Limb (tissue), 2 donors: ENCODE results near the gene MRPS30.
"Not testable (repeated sequence)": the region's sequence is repeated elsewhere in the genome, so short reads cannot be mapped to it uniquely, and the experiment has no call there.

Experiments
- DNase-seq, 2 donors: peaks; one replicate each; pipeline ENCODE4 v3.0.0-alpha.2; 2016; ENCODE audit errors: extremely low spot score in 2 of 2

Gene MRPS30

DNA sequence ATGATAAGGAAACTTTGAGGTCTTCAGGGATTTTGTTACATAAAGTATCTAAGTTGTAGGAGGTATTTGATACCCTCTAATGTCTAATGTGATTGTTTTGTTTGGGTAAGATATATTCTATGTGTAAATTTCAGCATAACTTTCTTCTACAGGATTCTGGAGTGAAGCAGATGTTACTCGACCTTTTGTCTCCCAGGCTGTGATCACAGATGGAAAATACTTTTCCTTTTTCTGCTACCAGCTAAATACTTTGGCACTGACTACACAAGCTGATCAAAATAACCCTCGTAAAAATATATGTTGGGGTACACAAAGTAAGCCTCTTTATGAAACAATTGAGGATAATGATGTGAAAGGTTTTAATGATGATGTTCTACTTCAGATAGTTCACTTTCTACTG lies 6.0 kb downstream of the MRPS30 start:
- DNase-seq: no peak

DNA sequence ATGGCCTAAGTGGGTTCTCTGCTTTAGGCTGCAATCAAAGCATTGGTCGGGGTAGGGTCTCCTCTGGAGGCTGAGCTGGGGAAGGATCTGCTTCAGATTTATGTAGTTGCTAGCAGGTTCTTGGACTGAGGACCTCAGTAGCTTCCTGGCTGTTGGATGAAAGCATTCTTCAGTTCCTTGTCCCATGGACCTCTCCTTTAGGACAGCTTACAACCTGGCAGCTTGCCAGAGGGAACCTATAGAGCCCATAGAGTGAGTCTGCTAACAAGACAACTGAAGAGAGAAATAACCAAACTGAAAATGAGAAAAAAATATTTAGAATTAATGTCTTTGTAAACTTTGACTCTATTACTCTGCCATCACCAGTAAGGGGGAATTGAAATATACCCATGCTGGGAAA lies 12.4 kb downstream of the MRPS30 start:
- DNase-seq: no peak

- not testable (repeated sequence) for DNase-seq
Observed at GRCh38 chr5:44824662-44825061, 15.9 kb downstream of the MRPS30 start.

DNA sequence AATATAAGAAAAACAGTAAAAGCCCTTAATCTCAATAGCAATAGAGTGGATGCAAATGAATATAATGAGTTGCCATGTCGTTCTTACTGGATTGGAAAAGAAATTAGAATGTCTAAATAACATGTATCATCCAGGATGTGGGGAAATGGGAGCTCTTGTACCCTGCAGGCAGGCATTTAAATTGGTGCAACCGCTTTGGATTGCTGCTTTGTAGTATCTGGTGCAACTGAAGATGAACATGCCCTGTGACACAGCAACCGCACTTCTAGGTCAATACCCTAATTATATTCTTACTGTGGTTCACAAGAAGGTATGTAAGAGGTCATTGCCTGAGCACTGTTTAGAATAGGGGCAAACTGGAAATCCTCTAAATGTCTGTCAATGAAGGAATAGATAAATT lies 18.9 kb downstream of the MRPS30 start:
- no peak for DNase-seq

DNA sequence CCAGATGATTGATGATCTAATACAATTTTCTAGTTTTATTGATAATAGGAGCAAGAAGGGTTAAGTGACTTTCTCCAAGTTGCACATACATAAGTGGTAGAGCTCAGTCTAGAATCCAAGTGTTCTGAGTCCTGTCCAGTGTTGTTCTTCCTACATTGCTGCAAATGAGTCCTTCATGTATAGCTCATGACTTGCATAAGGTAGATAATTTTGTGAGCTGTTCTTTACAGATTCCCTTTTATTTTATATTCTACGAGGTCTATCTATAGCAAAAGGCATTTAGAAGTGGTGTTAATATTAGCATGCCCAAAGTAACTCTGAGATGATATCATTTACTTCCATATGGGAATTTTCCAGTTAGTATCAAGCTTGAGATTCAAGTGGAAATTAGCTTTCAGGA lies 20.0 kb downstream of the MRPS30 start:
- no peak for DNase-seq

GRCh38 chr5:44830951-44831350 lies 22.2 kb downstream of the MRPS30 start:
- DNase-seq: no peak

DNA sequence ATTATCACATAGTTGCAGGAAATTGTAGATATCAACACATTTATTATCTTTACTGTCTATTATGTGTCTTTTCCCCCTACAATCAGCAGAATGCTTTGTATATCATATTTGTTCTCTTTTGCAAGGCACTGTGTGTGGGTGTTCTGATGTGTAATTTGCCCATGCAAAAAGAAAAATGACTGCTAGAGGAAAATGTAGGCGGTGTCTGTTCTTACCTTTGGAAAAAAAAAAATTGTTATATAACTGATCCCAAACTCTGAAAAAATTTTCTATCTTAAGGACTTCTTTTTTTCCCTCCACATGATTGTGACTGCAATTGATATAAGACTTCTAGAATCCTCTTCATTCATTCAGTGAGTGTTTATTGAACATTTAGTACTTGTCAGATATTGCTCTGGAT lies 24.5 kb downstream of the MRPS30 start:
- DNase-seq: no peak

GRCh38 chr5:44835693-44836092 lies 26.9 kb downstream of the MRPS30 start:
- no peak for DNase-seq

DNA sequence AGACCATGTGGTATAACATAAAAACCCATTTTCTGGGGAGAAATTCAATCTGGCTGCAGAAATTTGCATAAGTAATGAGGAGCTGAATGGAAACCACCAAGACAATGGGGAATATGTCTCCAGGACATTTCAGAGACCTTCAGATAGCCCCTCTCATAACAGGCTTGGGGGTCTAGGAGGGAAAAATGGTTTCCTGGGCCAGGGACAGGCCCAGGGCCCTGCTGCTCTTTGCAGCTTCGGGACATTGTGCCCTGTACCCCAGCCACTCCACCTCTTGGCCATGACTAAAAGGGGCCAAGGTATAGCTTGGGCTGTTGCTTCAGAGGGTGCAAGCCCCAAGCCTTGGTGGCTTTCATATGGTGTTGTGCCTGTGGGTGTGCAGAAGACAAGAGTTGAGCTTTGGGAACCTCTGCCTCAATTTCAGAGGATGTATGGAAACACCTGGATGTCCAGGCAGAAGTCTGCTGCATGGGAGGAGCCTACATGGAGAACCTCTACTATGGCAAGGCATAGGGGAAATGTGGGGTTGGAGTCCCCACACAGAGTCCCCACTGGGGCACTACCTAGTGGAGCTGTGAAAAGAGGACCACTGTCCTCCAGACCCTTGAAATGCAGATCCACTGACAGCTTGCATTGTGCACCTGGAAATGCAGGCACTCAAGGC lies 30.4 kb downstream of the MRPS30 start:
- no peak for DNase-seq

- no peak for DNase-seq
Observed at GRCh38 chr5:44842496-44843282, 33.9 kb downstream of the MRPS30 start.

DNA sequence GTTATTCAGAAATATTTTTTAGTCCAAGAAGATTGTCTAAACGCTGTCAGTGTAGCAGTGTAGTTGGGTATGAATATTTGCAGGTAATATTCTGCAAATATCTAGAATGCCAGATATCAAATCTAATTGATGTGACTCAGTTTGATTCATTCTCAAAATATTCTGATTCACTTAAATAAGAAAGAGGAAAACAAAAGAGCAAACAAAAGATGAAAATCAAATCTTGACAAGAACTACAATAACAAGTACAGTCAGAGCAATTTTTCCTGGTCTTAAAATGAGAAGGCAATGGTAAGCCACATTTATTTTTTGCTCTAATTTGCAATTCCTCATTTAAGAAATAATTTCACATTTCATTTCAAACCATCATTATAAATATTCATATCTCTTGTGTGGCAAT lies 36.0 kb downstream of the MRPS30 start:
- no peak for DNase-seq

DNA sequence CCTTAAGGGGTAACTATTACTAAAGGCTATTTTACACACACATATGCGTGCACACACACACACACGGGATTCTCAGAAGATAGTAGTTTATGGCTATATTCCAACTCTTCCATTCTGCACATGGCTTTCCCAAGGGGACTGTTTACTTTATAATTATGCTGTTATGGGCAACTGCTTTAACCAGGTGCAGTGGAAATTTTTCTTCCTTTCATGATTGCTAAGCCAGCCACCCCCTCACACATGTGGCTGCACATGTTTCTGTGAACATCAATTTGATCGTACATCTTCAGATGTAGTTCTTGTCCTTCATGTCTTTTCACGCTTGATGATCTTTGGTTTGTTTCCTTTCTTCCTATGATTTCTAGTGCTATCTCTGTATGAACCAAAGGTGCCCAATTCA lies 37.0 kb downstream of the MRPS30 start:
- DNase-seq: no peak

GRCh38 chr5:44847206-44847852 lies 38.6 kb downstream of the MRPS30 start:
- DNase-seq: no peak

DNA sequence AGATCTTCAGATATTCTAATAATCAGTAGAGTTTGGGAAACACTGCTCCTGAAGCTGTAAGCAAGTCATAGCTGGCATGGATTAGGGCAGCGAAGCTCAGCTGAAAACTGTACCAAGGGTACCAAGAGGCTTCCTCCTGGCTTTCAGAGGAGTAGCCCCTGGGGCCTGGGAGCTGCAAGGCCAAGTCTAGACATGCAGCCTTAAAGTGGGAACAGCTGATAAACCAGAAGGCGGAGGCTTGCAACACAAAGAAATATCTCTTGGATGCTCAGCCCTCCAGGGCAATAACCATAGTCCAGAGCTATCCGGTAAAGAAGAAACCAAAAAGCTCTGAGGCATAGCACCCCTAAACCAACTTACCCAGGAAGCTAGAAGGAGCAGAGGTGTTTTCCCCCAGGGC lies 51.5 kb downstream of the MRPS30 start:
- no peak for DNase-seq

GRCh38 chr5:44862808-44863207 lies 54.1 kb downstream of the MRPS30 start:
- no peak for DNase-seq
